GM06990 (cell line): ENCODE measurements around the gene MUC5AC.

ENCODE experiments used
- DNase-seq: peaks from one replicate; pipeline ENCODE4 v3.0.0-alpha.2; 2011; ENCODE audit not compliant: insufficient read length; ENCODE audit errors: extremely low read depth
- H3K27me3 ChIP-seq: replicated peaks from 2 replicates; pipeline ENCODE4 v1.6.0; 2011; ENCODE audit warnings: low read length; ENCODE audit not compliant: control insufficient read depth, insufficient read depth
- H3K36me3 ChIP-seq: 2 replicates; pipeline ENCODE4 v1.5.1; 2011; ENCODE audit warnings: low read length; ENCODE audit not compliant: control insufficient read depth, insufficient read depth
- H3K4me3 ChIP-seq: replicated peaks from 2 replicates; pipeline ENCODE4 v1.5.1; 2011; ENCODE audit warnings: low read depth, mild to moderate bottlenecking, control low read depth, low read length
- TF ChIP-seq, protein P1 (sequence below): IDR thresholded peaks from 2 replicates; pipeline ENCODE4 v1.5.1; 2011; ENCODE audit warnings: low read length, control low read depth, mild to moderate bottlenecking, inconsistent platforms; ENCODE audit not compliant: insufficient read depth, poor library complexity, severe bottlenecking

The MUC5AC gene

DNA sequence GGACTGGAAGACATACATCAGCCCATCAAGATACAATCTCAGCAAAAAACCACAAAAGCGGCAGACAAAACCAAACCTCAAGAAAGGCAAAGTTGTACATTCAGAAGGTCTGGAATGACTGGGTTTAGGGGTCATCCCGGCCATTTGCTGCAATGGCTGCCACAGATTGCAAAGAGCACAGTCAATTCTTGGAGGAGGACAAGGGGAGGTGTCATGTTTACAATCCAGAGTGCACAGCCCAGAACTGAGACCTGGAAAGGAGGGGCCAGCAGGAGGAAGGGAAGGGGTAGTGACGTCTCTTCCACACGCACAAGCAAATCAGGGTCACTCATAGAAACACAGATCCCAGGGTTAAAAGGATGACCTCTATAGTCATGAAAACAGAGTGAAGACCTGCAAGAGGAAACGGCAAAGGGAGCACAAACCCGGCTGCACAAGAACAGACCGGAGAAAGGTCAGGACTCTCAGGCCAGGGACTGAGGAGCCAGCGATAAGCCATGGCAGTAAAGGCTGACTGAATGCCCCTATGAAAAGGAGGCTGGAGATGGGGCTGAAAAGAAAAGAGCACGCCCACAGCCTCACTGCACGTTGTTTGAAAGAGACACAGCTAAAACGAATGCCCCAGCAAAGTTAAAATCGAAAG is 18.2 kb upstream of the MUC5AC start:
- DNase-seq = no peak
- H3K4me3 ChIP-seq = no peak overlapping the region
- TF ChIP-seq, protein P1, sequence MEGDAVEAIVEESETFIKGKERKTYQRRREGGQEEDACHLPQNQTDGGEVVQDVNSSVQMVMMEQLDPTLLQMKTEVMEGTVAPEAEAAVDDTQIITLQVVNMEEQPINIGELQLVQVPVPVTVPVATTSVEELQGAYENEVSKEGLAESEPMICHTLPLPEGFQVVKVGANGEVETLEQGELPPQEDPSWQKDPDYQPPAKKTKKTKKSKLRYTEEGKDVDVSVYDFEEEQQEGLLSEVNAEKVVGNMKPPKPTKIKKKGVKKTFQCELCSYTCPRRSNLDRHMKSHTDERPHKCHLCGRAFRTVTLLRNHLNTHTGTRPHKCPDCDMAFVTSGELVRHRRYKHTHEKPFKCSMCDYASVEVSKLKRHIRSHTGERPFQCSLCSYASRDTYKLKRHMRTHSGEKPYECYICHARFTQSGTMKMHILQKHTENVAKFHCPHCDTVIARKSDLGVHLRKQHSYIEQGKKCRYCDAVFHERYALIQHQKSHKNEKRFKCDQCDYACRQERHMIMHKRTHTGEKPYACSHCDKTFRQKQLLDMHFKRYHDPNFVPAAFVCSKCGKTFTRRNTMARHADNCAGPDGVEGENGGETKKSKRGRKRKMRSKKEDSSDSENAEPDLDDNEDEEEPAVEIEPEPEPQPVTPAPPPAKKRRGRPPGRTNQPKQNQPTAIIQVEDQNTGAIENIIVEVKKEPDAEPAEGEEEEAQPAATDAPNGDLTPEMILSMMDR = no peak

GRCh38 chr11:1140642-1141490 is 16.9 kb upstream of the MUC5AC start:
- Histone ChIP-seq H3K36me3 (no peaks in the 10 kb centered on the region), H3K4me3 (no peak overlapping the region), H3K27me3 (no peaks in the 10 kb centered on the region; the same call in 1 of the 2 replicates)
- TF ChIP-seq, protein P1 = no peak
- no peak for DNase-seq

More for the DNA sequence above, 18.2 kb upstream of the MUC5AC start:
- H3K27me3 ChIP-seq = no peaks in the 10 kb centered on the region; the same call in 1 of the 2 replicates
- no peaks in the 10 kb centered on the region for H3K36me3 ChIP-seq

GRCh38 chr11:1146365-1146764 is 11.4 kb upstream of the MUC5AC start:
- no peak for DNase-seq
- Histone ChIP-seq H3K4me3 (no peak overlapping the region), H3K36me3 (no peaks in the 10 kb centered on the region), H3K27me3 (no peaks in the 10 kb centered on the region)
- TF ChIP-seq, protein P1 = no peak

DNA sequence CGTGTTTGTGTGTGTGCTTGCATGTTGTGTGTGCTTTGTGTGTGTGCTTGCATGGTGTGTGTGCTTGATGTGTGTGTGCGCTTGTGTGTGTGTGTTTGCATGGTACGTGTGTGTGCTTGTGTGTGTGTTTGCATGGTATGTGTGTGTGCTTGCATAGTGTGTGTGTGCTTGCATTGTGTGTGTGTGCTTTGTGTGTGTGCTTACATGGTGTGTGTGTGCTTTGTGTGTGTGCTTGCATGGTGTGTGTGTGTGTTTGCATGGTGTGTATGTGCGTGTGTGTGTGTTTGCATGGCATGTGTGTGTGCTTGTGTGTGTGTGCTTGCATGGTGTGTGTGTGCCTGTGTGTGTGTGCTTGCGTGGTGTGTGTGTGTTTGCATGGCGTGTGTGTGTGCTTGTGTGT is 10.0 kb upstream of the MUC5AC start:
- Histone ChIP-seq H3K36me3 (no peaks in the 10 kb centered on the region), H3K27me3 (no peaks in the 10 kb centered on the region), H3K4me3 (no peak overlapping the region)
- TF ChIP-seq, protein P1 = no peak
- DNase-seq = no peak

- no peak overlapping the region for H3K4me3 ChIP-seq
- TF ChIP-seq, protein P1 = no peak
- H3K27me3 ChIP-seq = no peaks in the 10 kb centered on the region
- DNase-seq = no peak
- H3K36me3 ChIP-seq = no peaks in the 10 kb centered on the region
Observed at GRCh38 chr11:1148752-1149180, 9.0 kb upstream of the MUC5AC start.
